ENCODE measurements around the gene SIM2. TPM values are rescaled to one million over a fixed set of nuclear protein-coding genes. Genes with fewer than 3 reads are reported as not detected.

The SIM2 gene
- polyA plus RNA-seq, 1 donor, result 19.9 TPM

DNA sequence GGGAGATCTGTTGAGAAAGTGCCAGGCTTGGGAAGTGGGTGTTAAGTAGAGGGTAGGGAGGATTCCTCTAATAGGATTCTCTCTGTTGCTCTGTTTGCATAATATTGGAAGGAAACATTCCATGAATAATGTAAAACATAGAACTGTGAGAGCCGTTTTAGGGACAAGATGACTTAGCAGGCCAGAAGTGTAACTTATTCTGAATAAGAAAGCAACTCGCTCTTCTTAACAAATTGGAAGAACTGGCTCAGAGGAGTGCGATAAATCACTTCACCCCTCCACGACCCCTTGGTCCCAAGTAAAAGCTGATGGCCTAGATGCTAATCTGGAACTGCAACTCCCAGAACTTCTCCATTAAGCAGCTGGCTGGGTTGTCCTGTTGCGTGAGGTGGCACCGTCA is 19.1 kb downstream of the SIM2 start:
- DNase-seq, result no peak

- DNase-seq, result no peak
Measured at GRCh38 chr21:36718951-36719501, 20.1 kb downstream of the SIM2 start.

DNA sequence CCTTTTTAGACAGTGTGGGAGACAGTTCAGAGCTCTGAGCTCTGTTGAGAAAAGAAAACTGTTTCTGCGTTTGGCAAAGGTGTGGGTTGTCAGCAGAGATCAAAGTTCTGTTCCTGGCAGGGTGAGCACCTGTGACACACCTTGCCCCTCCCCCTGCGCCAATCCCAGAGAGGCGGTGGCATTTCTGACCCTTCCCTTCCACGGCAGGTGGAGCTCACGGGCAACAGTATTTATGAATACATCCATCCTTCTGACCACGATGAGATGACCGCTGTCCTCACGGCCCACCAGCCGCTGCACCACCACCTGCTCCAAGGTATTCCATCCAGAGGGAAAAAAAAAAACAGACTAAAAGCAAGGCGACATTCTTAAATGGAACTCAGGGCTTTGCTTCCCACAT is 20.7 kb downstream of the SIM2 start:
- no peak for DNase-seq

- DNase-seq, result no peak
Measured at GRCh38 chr21:36721817-36722216, 22.9 kb downstream of the SIM2 start.

DNA sequence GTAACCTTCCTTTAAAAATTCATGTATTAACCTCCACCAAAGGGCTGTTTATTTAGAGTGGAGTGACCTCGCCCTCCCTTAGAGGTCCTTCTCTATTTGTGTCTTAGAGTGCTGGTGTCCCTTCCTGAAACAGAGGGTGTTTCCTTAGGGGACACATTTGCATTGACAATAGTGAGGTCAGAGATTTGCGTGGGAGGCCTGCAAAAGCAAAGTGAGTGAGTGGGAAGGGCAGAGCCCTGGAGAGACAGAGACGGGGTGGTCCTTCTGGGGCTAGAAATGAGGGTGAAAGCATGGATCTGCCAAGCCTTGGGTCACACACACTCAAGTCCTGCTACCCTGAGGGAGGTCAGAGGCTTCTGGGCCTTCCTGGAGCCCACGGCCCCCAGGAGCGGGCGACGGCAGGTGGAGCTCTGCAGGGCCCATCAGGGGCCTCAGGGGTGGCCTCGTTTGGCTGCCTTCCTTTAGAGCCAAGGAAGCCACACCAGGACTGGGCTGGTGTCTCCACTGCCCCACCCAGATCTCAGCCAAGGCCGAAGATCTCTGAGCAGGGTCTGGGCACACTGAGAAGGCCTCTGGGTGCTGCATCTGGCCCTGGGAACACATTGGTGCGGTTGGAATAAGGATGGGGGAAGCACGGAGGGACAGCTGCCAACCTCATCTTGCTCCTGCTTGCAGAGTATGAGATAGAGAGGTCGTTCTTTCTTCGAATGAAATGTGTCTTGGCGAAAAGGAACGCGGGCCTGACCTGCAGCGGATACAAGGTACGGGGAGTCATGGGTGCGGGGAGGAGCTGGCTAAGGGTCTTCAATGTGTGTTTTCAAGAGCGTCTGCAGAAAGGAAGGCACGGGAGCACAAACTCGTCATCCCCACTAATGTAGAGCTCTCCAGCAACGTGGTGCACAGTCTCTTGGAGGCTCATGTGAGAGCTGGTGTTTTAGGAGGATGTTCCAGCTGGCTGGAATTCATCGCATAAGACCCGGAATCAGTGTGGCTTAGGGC is 23.8 kb downstream of the SIM2 start:
- no peak for DNase-seq

DNA sequence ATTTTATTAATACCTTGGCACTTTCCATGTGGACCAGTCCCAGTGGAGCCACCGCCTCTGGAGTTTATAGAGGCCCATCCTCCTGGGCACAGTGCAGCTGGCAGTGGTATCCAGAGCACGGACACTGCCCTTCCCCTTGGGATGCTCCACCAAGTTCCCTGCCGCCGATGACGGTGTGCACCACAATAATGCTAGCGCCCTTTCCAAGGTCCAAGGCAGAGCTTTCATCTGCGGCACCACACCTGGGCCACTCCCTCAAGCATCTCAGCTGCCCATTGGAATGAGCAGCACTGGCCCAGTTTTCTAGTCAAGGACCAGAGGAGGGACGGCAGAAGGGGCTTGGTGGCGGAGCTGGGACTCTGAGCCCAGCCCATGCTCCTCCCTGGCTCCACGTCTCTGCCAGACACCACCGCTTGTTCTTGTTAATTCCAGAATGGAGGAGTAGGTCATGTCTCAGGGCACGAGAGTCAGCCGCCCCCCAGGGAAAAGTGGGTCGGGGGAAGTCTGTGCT is 24.5 kb downstream of the SIM2 start:
- DNase-seq, result no peak

DNA sequence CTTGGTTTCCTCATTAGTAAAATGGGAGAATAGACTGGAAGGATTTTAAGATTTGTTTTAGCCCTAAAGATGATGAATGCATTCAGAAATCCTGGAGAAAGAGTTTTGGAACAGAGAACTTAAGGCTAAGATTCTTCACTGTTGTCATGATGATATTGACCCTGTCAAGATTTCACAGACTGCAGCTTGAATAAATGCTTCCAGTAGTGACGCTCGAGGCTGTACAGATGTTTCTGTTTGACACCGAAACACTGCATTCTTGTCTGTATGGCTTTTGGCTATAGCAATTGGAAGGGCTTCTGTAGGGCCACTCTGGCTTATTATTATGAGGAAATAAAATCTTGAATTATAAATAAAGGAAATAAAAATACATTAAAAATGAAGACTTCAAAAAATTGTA is 25.7 kb downstream of the SIM2 start:
- no peak for DNase-seq

DNA sequence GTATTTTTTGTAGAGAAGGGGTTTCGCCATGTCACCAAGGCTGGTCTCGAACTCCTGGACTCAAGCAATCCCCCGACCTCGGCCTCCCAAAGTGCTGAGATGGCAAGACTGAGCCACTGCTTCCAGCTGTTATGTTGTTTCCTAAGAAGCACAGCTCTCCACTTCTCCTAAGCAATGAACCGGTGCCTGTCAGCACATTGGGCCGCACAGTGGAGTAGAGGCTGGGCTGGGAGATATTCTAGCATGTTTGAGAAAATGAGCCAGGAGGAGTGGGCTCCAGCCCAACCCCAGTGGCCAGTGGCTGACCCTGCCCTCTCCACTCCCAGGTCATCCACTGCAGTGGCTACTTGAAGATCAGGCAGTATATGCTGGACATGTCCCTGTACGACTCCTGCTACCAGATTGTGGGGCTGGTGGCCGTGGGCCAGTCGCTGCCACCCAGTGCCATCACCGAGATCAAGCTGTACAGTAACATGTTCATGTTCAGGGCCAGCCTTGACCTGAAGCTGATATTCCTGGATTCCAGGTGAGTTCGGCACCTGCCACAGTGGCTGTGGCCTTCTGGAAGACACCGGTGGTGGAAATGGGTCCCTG is 27.0 kb downstream of the SIM2 start:
- no peak for DNase-seq

DNA sequence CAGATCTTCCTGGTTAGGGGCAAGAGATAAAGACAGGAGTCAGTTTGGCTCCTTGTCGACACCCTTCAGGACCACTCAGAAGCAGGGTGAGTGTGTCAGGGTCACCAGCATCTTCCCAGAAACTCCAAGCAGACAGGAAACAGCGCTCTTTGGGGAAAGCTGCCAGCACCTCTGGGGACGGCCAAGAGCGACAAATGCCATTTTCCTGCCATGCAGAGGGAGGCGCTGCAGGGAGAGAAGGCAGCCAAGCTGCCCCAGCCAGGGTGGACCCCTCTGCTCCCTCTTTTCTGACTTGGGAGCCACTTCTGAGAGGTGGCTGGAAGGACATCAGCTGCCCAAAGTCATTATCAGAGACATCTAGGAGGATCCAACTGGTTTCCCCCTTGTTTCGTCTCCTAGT is 29.0 kb downstream of the SIM2 start:
- no peak for DNase-seq

DNA sequence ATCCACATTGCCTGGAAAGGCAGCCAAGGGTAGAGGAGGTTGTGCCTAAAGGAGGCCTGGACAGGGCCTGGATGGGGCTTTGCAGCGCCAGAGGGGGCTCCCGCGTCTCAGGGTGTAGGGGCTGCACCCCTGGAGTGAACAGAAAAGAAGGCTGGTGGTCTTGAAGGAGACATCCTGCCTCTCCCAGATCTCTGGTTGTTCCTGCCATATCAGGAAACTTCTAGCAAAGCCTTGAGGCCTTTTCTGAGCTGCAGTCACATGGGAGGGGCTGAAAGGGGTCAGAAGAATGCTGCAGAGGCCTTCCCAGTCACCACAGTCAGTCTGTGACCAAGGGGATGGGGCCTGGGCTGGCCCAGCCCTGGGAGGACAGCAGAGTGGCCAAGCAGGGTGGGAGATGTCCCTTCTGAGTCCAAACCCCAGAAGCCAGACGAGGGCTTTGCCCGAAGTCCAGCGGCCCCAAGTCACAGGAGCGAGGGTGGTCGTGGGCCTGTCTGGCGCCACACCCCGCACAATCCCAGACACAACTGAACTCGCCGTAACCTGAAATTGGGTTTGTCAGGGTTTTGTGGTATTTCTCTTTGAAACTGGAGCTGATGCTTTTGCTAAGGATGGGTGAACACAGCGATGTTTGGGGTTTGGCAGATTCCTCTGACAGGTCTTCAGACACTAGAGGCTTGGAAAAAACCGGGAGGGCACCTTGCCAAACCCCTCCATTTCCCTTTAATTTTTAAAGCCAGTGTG is 29.6 kb downstream of the SIM2 start:
- no peak for DNase-seq

DNA sequence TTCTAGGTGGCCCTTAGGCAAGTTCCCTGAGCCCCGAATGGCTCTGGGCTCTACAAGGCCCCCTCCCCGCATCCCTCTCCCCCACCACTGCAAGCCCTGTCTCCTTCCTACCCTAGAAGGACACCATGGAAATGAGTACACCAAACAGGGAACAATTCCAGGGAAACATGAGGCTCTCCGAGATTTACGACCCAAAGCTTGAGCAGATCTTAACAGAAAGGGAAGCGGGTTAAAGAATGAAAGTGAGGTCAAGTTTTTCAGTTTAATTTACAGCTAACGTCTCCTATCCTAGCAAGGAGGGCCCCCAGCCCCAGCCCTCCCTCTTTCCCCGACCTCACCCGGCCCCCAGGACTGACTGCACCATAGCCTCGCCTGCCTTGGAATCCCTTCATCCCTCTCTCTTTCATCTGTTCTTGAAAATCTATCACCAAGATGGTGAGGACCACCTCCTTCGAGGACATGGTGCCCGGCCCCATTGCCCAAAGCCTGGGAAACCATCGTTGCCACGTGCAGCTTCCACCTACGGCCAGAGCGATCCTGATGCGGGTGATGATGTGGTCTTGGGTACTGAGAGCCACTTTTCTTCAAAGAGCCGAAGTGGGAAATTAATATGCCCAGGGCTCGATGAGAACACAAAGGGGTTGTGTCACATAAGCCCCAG is 30.5 kb downstream of the SIM2 start:
- DNase-seq, result no peak

- no peak for DNase-seq
Measured at GRCh38 chr21:36730291-36731281, 31.7 kb downstream of the SIM2 start.

DNA sequence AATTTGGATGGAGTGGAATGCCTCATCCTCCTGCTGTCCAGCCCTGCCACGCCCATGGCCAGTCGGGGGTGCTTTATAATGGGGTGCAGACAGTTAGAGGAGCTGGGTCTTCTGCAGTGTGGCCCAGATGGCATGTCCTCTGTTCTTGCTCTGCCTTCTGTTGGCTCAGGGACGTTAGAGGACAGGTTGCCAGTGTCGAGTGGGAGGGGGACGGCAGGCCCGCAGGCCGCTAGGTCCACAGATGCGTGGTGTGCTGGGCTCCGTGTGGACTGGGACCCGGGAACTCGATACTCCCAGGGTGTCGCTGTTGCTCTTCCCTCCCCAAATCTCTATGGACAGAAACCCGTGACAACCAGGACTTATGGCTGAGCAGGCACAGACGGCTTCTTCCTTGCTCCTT is 33.3 kb downstream of the SIM2 start:
- no peak for DNase-seq

- DNase-seq, result no peak
Measured at GRCh38 chr21:36732761-36733160, 33.8 kb downstream of the SIM2 start.

DNA sequence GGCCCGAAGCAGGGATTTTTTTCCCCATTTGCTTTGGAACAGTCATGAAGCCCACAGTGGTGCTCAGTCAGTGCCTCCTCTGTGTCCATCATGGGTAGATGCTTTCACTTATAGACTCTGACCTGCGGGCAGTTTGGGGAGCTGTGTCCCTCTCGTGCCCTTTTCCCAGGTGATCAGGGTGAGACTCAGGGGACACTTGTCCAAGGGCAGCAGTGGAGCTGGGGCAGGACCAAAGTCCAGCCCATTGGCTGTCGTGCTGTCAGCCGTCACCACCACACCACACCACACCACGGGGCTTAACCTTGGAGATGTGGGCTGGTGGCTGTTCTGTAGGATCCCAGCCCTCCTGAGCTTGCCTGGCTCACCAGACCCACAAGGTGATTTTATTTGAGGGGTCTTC is 34.9 kb downstream of the SIM2 start:
- DNase-seq, result no peak

DNA sequence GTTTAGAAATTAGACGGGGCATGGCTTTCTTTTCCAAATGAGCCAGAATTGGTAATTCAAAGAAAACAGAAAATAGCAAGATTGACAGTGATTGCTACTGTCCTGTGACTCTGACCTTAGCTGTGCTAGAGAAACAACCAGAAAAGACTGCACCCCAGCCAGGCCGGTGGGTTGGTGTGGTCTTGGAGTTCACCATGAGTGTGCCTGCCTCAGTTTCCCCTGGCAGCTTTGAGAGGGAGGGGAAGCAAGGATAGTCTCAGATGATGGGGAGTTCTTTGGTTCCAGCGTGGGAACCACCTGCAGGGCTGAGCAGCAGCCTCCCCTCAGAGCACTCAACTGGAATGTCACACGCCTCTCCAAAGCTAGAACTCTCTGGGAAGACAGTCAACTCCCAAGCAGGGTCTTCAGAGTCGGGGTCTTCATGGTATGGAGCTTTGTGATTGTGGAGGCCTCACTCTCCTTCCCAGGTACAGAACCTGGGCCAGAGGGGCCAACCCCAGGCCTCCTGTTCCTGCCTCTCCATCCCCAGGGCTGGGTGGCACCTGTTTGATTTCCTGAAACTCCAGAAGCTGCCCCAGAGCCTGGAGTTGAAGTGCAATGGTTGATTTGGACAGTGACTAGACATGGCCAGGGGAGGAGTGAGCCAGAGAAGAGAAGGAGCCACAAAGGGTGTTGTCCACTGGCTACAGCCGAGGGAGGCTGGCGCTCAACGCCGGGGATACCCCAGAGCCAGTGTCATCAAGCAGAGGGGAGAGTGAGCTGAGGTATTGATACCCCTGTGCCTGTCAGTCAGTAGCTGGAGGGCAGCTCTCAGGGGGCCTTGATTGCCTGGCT is 35.7 kb downstream of the SIM2 start:
- no peak for DNase-seq

DNA sequence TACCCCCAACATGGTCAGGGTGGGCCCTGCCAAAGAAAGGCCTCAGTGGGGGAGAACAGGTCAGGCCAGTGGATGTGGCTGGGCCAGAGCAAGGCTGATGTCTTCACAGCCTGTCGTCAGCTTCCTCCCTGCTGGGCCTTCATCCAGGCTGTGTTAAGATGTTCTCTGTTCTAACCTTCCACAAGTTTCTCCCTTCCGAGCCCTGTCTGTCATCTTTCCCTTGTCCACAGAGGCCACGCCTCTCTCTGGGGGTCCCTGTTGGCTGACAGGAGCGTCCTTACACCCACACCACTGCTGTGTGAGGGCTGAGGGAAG is 36.2 kb downstream of the SIM2 start:
- no peak for DNase-seq

GRCh38 chr21:36735724-36736320 is 36.9 kb downstream of the SIM2 start:
- no peak for DNase-seq

- no peak for DNase-seq
Measured at GRCh38 chr21:36738489-36739126, 39.7 kb downstream of the SIM2 start.
